Activated CD4-positive, CD25-positive, alpha-beta regulatory T cell (primary cell): Measurements from ENCODE around the gene PDE6A.
"Not testable (repeated sequence)": the region's sequence is repeated elsewhere in the genome, so short reads cannot be mapped to it uniquely, and the experiment has no call there.

Experiments
- DNase-seq, 4 experiments: peaks; one replicate each; lab custom pipeline; 2025; lab: John Stamatoyannopoulos, UW

Gene PDE6A

DNA sequence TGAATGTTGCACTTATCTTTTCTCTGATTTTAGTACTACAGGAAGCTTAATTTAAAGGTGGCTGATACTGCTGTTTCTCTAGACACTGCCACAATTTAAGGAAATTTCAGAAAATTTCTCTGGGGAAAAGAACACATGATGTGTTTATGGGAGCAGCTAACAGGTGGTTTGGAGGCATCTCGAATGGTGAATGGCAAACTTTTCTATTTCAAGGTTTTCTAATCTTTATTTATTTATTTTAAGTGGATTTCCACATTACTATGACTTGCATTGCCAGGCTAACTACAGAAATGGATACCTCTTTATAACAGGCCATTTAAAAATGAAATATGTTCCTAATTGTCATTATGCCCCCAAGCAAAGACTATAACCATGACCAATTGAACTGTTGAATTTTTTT, 50.4 kb downstream of the PDE6A start:
- DNase-seq, result no peak

GRCh38 chr5:149893403-149893931, 51.1 kb downstream of the PDE6A start:
- no peak for DNase-seq

DNA sequence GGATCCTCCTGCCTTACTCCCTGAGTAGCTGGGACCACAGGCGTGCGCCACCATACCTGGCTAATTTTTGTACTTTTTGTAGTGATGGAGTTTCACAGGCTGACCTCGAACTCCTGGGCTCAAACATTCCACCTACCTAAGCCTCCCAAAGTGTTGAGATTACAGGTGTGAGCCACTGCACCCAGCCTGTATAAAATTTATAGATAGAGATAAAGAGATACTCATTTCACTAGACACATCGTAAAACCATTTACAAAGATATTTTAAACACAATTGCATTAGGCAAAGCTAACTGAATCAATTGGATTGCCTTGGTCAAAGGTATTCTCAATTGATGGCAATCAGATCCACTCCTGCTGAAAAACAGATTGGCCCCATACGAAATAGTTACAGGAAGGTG, 52.0 kb downstream of the PDE6A start:
- DNase-seq, result no peak

DNA sequence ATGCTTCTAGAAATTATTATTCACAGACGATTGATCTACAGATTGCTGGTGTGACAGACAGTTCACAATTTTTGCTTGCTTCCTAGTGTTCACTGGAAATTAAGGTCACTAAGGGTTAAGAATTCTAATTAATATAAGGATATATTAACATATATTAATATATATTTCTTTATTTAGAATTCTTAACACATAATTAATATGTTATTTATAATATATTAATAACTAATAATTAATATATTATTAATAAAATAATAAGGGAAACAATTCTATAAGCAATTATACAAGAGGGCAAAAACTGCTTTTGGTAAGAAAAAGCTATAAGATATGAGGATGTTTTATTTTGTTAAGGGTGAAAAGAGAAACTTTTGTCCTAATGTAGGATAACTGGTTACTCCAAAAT, 56.3 kb downstream of the PDE6A start:
- DNase-seq, result no peak

GRCh38 chr5:149887622-149888183, 56.9 kb downstream of the PDE6A start:
- no peak for DNase-seq

DNA sequence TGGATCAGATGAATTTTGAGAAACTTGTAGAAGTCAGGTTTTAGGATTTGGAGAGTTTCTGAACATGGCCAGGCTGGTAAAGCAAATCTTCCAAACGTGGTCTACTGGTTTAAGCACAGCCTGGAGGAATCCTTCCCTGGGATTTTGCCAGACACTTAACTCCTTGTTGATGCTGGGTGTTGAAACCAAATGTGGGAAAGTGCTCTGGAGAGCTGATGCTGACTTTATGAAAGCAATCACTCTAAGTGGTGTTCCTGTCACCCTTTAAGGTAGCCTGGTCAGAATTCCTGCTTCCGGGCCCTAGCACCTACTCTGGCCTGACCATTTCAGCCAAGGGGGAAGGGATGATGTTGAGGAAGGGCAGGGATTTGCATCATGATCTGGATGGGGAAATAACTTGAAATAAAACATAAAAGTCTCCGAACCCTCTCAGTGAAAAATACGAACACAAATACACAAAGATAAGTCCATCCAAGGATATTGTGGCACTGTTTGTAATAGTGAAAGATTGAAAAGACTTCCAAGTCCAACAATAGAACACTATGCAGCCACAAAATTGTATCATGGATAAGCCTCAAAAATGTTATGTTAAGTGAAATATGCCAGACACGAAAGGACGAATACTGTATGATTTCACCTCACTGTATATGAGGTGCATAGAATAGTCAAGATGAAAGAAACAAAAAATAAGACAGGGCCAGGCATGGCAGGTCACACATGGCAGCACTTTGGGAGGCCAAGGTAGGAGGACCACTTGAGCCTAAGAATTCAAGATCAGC, 57.7 kb downstream of the PDE6A start:
- DNase-seq, result no peak

DNA sequence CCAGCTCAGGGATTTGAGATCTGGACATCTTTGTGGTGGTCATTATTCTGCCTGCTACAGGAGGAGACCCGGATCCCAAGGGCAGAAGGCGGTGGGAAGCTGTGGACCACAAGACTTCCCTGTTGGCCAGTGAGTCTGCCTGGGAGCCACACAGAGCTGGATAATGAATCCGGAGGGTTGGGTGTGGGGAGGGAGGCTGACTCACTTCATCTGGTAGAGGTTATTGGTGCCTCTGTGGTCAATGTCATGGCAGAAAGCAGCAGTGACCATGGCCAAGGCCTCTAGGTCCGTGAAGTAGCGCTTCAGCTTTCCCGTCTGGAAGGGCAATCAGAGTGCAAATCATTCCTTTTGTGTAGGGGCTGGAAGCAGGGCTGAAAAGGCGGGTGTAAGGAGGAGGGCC, 58.5 kb downstream of the PDE6A start:
- DNase-seq, result no peak

GRCh38 chr5:149885513-149885912, 59.1 kb downstream of the PDE6A start:
- DNase-seq, result no peak

GRCh38 chr5:149883550-149883949, 61.0 kb downstream of the PDE6A start:
- no peak for DNase-seq

GRCh38 chr5:149882633-149883032, 62.0 kb downstream of the PDE6A start:
- DNase-seq, result not testable (repeated sequence)

- DNase-seq, result no peak
These were observed 62.7 kb downstream of the PDE6A start for GRCh38 chr5:149881874-149882273.

GRCh38 chr5:149881069-149881622, 63.4 kb downstream of the PDE6A start:
- DNase-seq, result no peak

GRCh38 chr5:149879593-149879992, 65.0 kb downstream of the PDE6A start:
- DNase-seq, result not testable (repeated sequence)

DNA sequence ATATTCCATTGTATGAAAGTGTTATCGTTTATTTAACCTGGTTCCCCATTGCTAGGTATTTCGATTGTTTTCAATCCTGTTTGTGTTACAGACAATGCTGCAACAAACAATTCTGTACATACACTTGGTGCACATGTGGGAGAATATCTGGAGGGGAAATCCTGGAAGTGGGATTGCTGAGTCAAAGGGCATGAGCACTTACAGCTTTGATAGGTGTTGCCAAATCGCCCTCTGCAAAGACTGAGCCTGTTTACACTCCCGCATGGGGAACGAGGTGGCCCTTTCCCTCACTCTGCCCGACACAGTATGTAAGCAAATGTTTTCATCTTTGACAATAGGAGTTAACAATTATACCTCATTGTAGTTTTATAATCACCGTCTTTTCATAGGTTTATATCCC, 66.2 kb downstream of the PDE6A start:
- no peak for DNase-seq

- no peak for DNase-seq
These were observed 70.7 kb downstream of the PDE6A start for GRCh38 chr5:149873896-149874295.

DNA sequence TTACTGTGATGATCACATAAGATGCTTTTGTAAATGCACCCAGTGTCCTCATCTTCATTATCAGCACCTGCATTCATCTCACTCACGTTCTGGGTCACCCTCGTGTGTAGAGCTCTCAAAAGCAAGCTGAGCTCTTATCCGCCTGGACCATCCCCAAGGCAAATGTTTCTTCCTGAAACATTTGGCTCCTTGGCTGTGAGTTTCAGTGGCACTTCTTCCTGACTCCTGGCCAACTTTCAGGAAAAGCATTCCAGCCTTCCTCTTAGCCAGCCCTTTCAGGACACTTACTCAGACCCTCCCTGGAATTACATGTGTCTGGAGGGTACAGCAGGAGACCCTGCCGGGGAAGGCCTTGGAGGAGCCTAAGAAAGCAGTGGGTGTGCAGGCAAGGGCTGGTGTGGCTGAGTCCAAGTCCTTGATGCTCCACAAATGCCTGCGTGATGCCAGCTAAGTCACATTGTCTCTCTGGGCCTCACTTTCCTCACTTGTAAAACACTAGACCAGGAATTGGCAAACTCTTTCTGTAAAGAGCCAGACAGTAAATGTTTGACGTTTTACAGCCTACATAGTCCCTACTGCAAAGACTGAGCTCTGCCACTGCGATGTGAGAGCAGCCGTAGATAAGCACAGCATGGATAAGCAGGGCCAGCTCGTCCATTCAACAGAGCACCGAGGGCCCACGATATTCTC, 72.1 kb downstream of the PDE6A start:
- no peak for DNase-seq

DNA sequence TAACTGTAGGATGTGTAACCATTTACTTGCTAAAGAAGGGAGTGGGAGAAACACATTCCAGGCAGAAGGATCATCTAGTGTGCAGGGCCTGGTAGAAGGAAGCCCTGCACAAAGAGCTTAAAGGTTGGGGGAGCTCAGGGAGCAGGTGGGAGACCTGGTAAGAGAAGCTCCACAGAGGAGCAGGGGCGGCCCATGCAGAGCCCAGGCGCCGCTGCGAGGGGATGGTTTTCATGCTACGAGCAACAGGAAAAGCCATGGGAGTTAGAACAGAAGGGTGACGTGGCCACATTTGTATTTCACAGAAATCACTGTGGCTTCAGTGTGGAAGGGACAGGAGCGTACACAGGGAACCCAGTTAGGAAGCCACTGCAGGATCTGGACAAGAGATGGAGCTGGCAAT, 73.1 kb downstream of the PDE6A start:
- DNase-seq, result no peak

GRCh38 chr5:149870697-149871096, 73.9 kb downstream of the PDE6A start:
- DNase-seq, result no peak

DNA sequence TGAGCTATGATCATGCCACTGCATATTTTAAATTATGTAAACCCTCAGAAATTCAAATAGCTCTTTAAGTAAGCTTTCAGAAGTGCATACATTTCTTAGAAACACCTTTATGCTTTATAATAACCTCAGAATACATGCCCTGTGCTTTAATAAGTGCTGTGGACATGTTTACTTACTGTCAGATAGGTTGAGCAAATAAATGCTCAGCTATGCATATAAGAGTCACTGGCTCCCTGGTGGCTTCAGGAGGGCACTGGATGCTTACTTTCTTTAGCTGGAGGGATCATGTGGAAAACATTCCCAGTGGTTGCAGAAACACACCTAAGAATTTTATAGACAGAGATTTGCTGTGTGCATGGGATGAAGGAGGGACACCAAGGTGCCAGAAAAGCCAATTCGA, 74.4 kb downstream of the PDE6A start:
- DNase-seq, result no peak

GRCh38 chr5:149869411-149869821, 75.2 kb downstream of the PDE6A start:
- no peak for DNase-seq

GRCh38 chr5:149865746-149866145, 78.8 kb downstream of the PDE6A start:
- no peak for DNase-seq

DNA sequence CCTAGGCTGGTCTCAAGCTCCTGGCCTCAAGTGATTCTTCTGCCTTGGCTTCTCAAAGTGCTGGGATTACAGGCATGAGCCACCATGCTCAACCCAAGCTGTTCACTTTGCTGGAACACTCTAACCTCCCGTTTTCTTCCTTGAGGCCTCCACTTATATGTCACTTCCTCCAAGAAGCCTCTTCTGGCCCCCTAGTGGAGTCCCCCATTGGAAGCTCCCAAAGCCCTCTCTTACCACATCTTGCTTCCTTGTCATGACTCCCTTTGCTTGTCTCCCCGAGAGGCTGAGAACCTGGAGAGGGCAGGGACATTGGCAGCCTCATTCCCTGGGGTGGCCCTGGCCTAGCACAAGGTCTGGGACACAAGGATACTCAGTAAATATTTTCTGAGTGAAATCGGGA, 80.8 kb downstream of the PDE6A start:
- no peak for DNase-seq

DNA sequence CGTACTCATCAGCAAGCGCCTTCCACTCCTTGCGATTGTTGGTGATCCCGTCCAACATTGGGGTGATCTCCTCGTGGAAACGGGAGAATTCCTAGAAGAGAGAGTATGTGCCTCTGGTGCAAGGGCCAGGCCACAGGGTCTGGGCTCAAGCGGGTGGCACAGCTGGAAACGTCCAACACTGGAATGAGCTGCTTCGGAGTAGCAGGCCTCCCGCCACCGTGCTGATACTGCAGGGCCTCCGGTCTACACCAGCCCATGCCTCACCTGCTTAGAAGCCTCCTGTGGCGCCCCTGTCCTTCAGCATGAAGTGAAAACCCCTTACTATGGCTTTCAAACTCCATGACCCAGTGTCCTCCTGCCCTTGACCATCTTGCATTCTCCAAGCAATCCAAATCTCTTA, 81.4 kb downstream of the PDE6A start:
- no peak for DNase-seq
